Measurements from ENCODE around the gene AGPS.

The AGPS gene

DNA sequence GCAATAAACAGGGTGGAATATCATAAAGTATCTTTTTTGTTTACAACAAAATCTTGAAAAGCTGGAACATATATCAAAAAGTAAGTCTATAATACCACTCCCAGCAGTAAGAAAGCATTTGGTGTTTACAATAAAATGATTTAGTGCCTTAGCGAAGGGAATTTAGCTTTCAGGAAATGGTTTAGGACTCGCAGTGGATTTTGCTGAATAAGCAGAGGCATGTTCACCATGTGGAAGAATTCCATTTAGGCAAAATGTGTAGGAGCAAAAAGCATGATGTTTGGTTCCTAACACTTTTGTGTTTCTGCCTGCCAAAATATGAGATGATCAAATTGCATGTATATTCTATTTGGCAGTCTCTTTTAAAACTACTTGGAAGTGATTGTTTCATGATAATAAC is 163.6 kb downstream of the AGPS start:
- FAIRE-seq = no peak

DNA sequence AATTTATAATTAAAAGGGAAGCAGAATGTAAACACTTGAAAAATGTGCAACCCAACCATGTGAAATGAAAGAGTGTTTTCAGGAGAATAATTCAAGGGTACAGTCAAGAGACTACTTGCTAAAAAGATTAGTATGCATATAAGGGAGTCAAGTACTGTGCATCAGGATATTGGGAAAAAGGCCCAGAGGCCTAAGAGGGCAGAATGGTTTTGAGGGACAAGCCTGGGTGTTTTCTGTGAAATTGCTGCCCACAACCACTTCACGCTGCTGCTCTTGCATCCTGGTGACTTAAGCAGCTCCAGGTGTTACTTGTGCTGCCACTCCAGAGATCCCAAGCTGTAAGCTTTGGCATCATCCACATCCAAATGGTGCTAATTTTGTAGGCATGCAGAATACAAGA is 165.2 kb downstream of the AGPS start:
- FAIRE-seq = no peak

DNA sequence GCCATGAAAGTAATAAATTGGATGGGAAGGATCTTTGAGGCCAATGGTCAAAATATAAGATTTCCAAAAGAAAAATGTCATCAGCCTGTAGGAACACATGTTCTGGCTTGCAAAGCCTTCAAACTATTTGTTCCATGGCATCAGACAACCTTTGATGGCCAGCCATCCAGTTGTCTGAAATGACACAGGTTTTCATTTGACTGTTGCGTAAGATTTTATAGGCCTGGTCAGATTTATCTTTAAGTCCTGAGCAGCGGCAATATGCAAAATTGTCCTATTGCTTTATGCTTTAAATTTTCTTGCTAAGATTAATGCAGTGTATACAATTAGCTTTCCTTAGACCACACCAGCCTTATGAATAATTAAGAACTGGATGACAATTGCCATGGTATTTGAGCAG is 167.1 kb downstream of the AGPS start:
- no peak for FAIRE-seq

DNA sequence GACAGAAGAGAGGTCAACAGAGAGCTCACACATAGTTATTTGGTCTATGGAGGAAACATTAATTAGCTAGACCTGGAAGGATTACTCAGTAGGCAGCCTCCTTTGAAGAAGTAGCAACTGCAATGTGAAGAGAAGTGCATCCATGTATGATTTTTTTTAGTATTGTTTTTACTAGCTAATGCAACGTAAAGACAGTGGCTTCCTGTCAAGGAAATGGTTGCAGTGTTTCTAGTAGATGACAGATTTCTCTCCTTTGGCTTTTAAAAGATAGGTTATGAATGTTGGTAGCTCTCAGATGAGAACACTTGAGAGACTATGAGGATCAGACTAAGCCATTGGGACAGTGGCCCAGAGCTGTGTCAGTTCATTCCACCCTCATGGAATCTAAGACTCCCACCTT is 175.8 kb downstream of the AGPS start:
- FAIRE-seq = no peak

DNA sequence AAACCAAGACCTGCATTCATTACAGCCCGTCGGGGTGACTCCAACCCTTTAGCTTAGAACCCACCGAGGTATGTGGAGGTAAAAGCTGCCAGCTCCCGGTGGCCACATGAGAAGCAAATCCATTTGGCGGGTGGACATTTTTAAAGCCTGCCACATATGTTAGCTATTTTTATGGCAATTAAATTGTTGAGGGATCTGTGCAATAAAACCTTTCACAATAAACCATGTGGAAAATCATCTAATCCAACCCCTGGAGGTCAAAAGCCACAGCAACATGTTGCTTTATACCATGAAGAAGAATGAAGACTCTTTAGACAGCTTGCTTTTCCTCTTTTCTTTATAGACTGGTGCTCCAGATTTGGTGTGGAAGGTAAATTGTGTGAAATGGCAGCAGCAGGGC is 176.3 kb downstream of the AGPS start:
- no peak for FAIRE-seq

DNA sequence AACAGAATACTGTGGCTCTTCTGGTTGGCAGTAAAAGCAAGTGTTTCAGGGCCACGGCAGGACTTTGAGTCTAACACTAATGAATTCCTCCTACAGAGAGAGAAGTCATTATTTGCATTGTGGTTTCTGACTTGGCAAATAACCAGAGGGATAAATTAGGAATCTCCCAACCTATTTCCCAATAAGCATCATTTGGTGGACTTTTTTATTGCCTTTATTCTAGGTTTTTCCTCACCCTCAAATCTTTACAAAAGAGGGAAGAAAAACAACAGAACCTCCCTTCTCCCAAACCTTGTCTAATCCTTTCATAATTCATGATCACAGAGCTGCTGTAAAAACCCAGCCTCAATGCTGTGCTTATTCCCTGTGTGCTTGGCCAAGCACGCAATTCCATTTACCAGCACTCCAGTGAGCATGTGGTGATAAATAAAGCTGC is 179.7 kb downstream of the AGPS start:
- no peak for FAIRE-seq

DNA sequence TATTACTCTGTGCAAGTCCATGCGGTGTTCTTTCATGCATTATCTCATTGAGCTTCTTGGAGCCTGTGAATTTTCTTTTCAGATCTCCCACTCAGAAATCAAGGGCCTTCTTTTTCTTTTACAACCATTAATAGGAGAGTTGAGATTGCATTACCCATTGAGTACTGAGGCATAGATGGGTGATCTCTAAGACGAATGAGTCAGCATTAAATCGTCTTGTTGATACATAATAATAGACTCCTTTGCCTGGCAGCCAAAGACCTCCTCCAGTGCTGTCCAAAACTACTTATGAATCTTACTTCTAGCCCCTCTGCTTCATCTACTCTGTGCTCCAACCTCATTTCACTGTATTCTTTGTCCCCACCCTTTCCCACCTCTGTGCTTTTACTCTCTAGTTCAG is 180.5 kb downstream of the AGPS start:
- FAIRE-seq = no peak

DNA sequence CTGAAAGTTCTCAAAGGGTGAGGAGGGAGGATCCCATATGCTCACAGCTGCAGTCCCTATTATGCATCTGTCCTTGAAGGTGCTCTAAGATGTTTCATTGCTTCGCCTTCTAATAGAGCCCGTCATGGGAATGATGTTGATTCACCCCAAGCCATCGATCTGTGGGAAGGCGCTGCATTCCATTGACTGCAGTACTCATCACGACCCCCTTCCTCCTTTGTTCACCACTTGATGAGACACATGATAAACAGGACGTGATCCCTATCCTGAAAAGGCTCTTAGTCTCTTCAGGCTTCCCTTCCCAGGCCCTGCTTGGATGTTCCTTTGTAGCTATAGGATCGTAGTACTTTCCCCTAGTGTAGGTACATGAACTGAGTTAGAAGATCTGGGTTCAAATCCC is 181.8 kb downstream of the AGPS start:
- FAIRE-seq = no peak

DNA sequence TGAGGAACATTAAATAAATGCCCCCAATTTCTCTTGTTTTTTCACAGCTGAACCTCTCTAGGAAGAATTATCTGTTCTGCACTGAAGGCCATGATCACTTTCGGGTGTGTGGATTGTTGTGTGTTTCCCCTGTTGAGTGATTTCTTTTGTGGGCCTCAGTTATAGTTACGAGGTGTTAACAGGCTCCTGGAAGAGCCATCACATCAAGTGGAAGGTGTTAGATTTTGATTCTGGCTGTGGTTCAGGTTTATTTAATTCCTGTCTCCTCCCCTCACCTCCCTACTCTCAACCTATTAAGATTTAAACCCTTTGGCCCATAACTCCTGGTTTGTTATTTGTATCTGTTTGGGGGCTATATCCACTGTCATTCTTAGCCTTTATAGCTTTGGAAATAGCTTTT is 182.8 kb downstream of the AGPS start:
- no peak for FAIRE-seq

DNA sequence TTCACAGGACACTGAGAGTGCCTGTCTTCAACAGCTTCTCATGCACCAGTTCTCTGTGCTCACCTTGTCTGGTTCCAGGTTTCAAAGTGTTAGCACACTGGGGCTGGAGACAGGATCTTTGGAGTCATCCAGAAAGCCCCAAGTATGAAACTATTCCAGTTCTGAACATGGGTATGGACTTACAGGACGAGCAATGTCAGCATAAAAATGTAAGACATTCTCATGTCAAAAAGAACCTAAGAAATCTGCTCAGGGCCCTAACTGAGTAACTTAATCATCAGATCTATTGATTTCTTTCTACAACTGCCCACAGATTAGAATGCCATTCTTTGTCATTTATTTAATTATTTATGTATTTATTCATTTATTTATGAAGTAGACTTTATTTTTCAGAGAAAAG is 184.5 kb downstream of the AGPS start:
- FAIRE-seq = no peak

DNA sequence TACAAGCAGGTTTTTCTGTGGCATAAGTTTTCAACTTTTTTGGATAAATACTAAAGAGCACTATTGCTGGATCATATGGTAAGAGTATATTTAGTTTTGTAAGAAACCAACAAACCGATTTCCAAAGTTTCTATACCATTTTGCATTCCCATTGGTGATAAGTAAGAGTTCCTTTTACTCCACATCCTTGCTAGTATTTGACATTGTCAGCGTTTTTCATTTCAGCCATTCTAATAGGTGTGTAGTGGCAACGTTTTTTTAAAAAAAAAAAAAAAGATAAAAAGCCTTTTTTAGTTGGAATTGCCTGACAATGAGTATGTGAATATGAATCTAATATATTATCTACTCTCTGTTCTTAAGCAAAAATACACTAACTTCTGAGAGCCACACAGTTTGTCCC is 185.9 kb downstream of the AGPS start:
- FAIRE-seq = no peak

DNA sequence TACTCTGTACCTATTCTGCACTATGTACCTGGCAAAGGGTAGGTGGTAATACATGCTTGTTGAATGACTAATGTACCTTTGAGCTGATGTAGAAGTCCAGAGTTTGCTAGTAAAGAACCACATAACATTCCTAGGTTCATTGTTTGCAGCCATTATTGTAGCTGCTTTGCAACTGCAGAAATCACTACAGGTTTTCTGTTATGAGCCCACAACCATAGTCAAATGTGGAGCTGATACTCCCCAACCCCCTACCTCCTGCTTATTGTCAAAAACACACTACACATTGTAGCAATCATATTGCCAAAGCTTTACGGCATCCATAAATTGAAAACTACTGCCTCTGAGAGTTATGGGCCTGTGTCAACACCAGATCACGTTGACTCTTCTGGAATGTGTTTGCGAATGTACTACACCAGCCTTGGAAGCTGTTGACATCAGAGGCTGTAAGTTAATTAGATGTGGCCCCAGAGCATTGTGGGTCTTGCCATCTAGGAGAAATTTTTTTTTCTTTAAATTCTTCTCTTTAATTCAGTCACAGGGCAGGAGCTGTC is 187.0 kb downstream of the AGPS start:
- FAIRE-seq = no peak

DNA sequence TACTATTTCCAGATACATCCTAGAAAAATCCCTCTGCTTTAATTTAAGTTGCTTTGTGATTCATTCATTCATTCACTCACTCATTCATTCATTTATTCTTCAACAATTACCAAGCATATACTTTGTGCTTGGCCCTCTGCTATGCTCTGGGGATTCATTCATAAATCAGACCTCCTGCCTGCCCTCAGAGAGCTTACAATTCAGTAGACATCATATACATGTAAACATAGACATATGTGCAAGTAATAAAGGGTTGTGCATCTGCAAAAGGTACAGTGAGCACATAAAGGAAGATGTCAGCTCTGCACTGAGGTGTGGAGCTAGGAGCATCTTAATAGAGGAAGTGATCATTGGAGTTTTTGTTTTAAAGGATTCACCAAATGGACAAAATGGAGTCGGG is 189.4 kb downstream of the AGPS start:
- no peak for FAIRE-seq

DNA sequence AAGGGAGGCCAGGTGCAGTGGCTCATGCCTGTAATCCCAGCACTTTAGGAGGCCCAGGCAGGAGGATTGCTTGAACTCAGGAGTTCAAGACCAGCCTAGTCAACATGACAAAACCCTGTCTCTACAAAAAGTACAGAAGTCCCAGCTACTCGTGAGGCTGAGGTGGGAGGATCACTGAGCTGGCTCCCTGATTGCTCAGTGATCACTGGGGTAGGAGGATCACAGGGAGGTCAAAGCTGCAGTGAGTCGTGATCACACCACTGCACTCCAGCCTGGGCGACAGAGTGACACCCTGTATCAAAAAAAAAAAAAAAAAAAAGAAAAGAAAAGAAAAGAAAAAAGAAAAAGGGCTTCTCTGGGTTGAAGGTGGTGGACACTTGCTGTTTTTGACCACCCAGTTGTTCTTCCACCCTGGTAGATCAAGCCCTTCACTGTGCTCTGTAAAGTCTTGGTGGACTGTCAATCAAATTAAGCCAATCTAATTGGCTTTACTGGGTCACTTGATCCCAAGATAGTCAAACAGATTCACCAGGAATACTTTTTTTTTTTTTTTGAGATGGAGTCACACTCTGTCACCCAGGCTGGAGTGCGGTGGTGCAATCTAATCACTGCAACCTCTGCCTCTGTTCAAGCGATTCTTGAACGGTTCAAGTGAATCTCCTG is 191.6 kb downstream of the AGPS start:
- no peak for FAIRE-seq

DNA sequence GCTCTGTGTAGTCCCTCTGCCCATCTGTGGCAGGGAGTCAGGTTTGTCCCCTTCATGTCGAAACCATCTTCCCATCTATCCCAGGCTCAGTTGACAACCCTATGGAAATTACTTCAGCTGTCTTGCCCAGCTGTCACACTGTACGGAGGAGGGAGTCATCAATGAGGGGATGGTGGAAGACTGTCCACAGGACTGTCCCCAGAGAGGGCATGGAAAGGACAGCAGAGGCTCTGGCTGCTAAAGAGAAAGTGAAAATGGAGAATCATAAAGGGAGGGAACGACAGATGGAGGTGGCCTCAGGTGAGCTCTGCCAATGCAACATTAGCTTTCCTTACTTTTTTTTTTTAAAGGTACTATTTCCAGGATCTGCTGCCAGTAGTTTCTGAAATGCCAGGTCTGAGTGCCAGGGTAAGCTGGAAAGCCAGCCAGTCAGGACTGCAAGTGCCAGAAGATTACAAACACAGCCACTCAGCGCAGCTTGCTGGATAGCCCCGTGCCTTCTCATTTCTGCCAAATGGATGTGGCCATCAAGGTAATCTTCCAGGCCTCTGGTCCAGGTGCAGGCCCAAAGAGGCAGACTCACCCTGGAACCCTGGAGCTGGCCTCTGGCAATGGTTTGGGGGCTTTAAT is 192.8 kb downstream of the AGPS start:
- no peak for FAIRE-seq

DNA sequence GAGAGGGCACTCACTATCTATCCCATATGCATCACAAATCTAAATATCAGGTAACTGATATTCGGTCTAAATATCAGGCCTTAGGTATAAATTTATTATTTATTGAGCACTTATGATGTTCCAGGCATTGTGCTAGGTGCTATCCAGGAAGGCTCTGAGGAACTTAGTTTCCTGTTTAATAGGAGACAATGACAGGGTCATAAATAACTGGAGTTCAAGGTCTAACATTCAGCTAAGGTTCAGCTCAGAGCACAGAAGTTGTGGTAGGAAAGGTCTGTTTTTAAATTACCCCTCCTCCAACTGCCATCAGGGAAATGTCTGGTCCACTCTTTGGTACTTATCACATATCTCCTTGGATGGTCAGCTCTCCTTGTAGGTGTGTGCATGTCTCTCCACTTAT is 193.6 kb downstream of the AGPS start:
- no peak for FAIRE-seq

DNA sequence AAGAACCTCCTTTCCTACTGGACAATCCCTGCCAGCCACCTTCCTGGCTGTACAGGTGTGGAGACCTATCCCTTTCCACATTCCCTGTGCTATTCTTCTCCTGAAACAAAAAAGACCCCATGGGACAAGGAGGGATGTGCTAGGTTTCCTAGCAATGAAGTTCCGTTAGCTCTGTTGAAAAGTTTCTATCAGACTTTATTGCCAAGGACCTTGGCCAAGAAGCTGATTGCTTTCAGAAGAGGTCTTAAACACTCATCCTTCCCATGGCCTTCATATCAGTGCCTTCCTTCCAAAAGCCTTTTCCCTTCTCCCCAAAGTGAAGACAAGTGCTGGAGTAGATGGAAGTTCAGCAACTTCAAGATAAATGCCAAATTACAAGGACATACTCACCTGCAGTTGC is 194.8 kb downstream of the AGPS start:
- FAIRE-seq = no peak

DNA sequence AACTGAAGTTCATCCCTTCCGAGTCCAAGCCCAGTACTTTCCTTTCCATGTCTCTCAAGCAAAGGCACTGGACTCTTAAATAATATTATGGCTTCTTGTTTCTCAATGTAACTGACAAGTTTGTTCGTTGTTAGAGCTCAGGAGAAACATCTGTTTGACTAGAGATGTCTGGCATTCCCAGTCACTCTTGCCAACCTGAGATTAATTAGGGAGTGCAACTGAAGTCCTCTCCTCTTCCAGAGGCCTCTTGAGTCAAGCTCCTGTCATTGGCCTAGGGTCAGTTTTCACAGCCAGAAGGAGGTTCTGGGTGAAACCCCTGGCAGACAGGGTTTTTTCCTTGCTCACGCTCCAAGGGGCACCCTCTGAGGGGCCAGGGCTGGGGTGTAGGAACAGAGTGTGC is 196.1 kb downstream of the AGPS start:
- no peak for FAIRE-seq

DNA sequence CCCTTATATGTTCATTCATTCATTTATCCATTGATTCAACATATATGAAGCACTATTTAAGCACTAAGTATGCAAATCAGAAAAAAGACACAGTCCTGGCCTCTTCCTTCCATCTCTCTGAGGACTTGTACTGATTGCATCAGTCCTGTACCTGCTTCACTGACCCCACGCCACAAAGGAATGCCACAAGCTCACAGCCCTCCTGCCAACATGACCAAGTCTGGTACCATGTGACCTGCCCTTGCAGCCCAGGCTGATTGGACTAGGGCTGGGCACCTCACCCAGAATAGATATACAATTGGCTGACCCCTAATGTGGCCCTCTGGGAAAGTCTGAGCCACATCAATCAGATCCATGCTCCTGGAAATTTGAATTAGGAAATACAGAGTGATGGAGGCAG is 196.6 kb downstream of the AGPS start:
- FAIRE-seq = no peak

DNA sequence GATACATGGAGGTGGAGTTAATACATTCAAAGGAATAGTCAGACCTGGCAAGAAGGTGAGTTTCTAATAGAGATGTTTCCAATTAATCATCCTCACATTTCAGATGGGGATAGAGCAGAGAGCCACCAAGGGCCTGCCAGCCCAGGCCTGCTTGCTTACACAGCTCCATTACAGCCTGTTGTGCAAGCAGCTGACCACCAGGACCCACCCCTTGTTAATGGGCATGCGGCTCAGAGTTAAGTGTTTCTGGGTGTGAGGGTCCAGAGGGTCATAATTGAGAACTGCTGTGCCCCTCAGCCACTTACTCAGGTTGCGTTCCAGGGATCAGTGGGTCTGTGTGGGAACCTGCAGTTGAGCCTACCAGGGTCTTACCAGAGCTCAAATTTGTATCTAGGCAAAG is 199.8 kb downstream of the AGPS start:
- no peak for FAIRE-seq

DNA sequence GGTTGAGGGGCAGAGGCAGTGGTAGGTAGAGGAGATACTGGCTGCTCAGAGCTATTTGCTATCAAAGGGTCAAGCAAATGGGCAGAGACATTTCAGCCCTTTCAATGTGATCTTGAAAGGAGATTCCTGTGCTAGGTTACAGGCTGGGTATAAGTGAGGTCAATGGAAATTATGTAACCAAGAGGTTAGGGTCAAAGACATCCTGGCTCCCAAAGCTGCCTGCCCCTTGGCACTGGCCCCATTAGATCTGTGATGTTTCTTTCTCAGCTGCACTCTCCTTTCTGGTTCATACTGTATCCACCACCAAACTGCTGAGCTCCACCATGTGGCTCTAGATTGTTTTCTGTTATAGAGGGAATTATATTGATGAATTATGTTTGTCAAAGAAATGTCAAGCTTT is 200.4 kb downstream of the AGPS start:
- no peak for FAIRE-seq

DNA sequence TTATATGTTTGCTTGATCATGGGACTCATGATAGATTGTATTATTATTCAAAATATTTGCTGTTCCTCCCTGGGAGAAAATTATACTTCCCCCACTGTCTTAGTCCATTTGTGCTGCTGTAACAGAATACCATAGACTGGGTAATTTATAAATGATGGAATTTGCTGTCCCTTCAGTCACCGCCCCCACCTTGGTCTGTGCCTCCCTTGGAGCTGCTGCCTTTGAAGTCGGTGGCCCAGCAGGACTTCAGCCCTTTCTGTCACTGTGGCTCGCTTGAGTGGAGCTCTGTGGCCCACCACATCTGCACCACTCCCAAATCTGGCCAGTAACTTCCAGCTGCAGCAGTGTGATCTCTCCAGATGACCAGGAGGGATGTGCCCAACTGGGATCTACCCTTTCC is 200.8 kb downstream of the AGPS start:
- FAIRE-seq = no peak

Measured in A204.1 (cell line).